IPS DF 6.9 (cell line): ENCODE data around the gene KIF14.
"Not testable (repeated sequence)": the region's sequence is repeated elsewhere in the genome, so short reads cannot be mapped to it uniquely, and the experiment has no call there.

ENCODE experiments used
- DNase-seq: peaks from one replicate; pipeline ENCODE4 v3.0.0-alpha.2; 2013; ENCODE audit warnings: low read depth, low spot score
- H3K27ac ChIP-seq: one replicate; pipeline ENCODE4 v1.5.1; 2013; ENCODE audit warnings: low read length, control low read depth
- H3K27me3 ChIP-seq: 2 replicates; pipeline ENCODE4 v1.6.1; 2013; ENCODE audit warnings: mild to moderate bottlenecking, low read length; ENCODE audit not compliant: control insufficient read depth, insufficient read depth
- H3K36me3 ChIP-seq: 2 replicates; pipeline ENCODE4 v1.6.1; 2013; ENCODE audit warnings: low read length; ENCODE audit not compliant: control insufficient read depth, insufficient read depth
- H3K4me1 ChIP-seq: 2 replicates; pipeline ENCODE4 v1.6.1; 2013; ENCODE audit warnings: low read length; ENCODE audit not compliant: control insufficient read depth, insufficient read depth
- H3K4me3 ChIP-seq: 2 replicates; pipeline ENCODE4 v1.5.1; 2013; ENCODE audit warnings: mild to moderate bottlenecking, low read length
- H3K9me3 ChIP-seq: 2 replicates; pipeline ENCODE4 v1.6.1; 2013; ENCODE audit warnings: low read length, inconsistent platforms; ENCODE audit not compliant: control insufficient read depth, insufficient read depth
- WGBS: extraction: QIAGEN DNeasy Blood & Tissue Kit; methylation state at CpG from one replicate; pipeline ENCODE4 v1.1.7; 2013; ENCODE audit warnings: mixed read lengths, missing lambda C conversion rate; ENCODE audit not compliant: insufficient read length, insufficient coverage; 5-methylcytosine and 5-hydroxymethylcytosine counted together

The KIF14 gene

DNA sequence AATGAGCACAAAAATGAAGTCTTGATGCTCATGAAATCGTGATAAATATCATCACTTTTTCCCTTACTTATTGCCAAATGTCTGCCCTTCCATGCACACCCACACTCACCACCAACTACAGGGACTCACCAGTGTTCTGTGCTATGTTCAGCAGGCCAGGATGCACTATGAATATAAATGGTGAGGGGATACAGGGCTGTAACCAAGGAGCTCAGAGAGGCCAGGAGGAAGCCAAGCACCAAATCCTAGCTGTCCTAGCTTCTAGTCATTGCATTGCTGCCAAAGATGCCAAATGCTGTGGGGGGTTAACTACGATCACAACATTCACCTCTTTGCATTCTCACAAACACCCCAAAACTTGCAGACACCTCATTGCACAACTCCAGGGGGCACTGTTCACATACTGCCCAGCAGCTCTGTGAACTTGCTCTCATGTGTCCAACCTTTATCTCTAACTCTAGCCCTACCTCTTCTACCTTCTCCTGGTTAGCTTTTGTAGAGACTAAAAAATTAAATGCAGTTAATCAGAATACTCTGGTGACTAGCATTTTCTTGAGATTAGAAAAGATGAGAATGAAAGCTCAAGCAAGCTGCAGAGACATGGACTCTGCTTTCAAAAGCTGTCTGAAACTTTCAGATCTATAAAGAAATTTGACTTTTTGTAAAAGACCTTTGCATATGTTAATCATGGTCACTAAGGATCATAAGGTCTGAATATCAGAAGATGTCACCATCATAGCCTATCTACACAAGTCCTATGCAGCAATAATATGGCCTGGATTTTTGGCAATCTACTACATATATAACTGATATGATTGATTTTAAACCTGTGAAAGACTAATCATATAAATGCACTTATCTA lies 13.9 kb upstream of the KIF14 start:
- no peak overlapping the region for H3K27ac ChIP-seq
- no peaks in the 10 kb centered on the region for H3K27me3 ChIP-seq
- no peaks in the 10 kb centered on the region; the same call in 1 of the 2 replicates for H3K9me3 ChIP-seq
- H3K4me3 ChIP-seq, result no peak overlapping the region
- DNase-seq, result no peak
- WGBS, result no CpG with 5 or more reads among the region's 2 CpGs
- H3K36me3 ChIP-seq, result no peaks in the 10 kb centered on the region
- no peaks in the 10 kb centered on the region; the same call in 1 of the 2 replicates for H3K4me1 ChIP-seq

DNA sequence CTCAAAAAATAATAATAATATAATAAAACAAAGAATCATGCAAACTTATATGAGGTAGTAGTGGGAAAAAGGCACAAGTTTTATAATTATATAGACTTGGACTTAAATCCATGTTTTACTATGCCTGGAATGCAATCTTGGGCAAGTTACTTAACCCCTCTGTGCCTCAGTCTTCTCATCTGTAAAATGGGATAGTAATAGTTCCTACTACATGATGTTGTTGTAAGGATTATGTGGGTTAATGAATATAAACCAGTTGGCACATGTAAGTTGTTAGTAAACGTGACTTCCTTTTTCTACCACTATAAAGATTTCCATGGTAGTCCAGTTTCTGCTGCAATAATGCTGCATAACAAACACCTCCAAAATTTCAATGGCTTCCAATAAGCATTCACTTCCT lies 10.8 kb upstream of the KIF14 start:
- Histone ChIP-seq H3K4me1 (no peaks in the 10 kb centered on the region; the same call in 1 of the 2 replicates), H3K27me3 (no peaks in the 10 kb centered on the region), H3K4me3 (no peak overlapping the region), H3K27ac (no peak overlapping the region), H3K36me3 (no peaks in the 10 kb centered on the region), H3K9me3 (no peaks in the 10 kb centered on the region; the same call in none of the 2 replicates)
- no CpG with 5 or more reads among the region's 1 CpG for WGBS
- DNase-seq, result no peak

DNA sequence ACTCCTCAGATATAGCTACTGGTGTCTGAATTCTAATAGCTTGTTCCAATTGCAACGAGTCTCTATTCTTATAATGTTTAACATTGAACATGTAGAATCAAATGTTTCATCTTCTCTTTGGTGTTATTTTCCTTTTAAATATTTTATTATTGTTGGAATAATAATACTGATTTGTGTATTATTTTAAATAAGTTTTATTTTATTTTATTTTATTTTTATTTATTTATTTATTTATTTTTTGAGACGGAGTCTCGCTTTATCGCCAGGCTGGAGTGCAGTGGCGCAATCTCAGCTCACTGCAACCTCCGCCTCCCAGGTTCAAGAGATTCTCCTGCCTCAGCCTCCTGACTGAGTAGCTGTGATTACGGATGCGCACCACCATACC lies 10.0 kb upstream of the KIF14 start:
- not testable (repeated sequence) for H3K27ac ChIP-seq, H3K36me3 ChIP-seq, H3K4me3 ChIP-seq, H3K27me3 ChIP-seq, H3K9me3 ChIP-seq, DNase-seq, H3K4me1 ChIP-seq
- no CpG with 5 or more reads among the region's 8 CpGs for WGBS

DNA sequence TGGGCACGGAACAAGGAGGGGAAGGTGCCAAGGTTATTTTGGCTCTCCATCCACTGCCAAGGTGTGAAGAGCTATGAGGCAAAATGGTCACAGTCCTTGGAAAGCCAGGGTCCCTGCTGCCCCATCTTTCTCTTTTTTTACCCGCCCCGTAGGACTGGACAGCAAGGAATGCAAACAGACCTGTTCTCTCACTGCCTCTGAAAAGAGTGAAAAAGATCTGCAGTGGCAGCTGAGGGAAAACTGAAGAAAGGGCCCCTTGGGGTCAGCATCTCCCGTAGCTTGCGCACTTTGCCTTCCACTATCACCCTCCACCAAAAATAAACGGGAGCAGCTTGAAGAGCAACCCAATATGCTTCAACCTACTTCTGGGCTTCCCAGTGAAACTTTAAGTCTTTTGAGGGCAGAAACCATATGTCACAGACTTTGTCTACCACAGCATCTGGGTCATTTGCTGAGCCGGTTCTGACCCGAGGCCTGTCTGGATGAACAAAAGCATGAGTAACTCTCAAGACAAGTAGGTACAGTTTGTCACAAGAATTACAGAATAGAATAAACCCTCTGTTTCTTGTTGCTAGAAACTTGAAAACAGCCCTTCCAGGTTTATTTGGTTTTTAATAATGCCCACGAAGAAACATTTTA lies 9.4 kb upstream of the KIF14 start:
- WGBS, result no CpG with 5 or more reads among the region's 9 CpGs
- Histone ChIP-seq H3K9me3 (no peaks in the 10 kb centered on the region; the same call in none of the 2 replicates), H3K4me3 (no peak overlapping the region), H3K4me1 (no peaks in the 10 kb centered on the region; the same call in 1 of the 2 replicates), H3K27ac (no peak overlapping the region), H3K36me3 (no peaks in the 10 kb centered on the region), H3K27me3 (no peaks in the 10 kb centered on the region)
- DNase-seq, result no peak

DNA sequence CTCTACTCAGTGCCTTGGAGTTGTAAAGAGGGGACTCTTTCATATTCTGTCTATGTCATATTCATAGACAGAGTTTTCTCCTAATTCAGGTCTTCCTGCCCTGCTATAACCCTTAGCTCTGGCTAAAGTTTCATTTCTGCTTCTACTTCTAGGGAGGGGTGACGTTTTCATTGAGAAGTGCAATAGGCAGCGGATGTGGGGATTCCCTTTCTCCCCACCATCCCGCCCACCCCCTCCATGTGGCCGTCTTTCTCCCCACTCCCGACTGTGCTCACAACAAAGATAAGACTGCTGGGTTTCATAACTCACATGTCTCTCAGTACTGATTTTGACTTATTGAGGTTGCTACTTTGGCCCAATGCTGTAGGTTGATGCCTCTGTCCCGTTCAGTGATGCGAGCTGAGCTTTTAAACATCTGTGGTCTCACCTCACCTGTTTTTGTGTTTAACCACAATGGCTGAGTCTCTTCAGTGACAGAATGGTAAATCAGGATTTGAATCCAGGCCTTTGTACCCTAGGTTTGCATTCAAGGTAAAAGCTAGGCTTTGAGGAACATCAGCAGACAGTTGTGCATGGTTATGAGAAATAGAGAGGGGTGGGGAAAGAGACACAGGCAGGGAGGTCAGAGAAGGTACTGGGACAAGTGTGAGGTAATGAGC lies 7.8 kb upstream of the KIF14 start:
- H3K9me3 ChIP-seq, result no peaks in the 10 kb centered on the region; the same call in 1 of the 2 replicates
- H3K27me3 ChIP-seq, result no peaks in the 10 kb centered on the region
- H3K4me1 ChIP-seq, result no peaks in the 10 kb centered on the region
- WGBS, result no CpG with 5 or more reads among the region's 7 CpGs
- DNase-seq, result no peak
- no peak overlapping the region for H3K27ac ChIP-seq
- no peaks in the 10 kb centered on the region for H3K36me3 ChIP-seq
- H3K4me3 ChIP-seq, result no peak overlapping the region

DNA sequence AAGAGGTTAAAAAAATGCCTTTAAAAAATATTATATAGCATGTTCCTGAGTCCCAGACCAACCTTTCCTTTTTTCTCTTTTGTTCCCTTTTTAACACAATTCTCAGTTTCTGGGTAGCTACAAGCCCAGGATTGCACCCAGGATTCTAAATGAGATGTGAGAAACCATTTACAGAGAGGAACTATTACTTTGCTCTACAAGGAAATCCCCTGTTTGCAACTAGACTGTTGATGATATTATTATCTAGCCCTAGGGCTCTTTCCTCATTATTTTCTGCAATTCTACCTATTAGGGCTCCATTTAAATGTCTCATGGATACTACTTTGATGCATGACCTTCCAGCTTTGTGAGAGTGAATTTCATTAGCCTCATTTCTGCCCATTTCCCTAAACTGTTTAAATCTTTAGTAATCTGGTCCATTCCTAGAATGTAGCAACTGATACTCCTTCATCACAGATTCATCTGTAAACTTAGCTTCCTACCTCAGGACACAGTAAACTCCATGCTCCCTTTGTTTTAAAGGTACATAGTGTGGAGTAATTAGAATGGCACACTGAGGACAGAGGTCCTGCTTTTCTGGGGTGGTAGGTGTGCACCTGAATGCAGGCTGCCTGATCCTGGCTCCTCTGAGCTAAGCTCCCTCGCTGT lies 7.1 kb upstream of the KIF14 start:
- Histone ChIP-seq H3K27me3 (no peaks in the 10 kb centered on the region), H3K4me1 (no peaks in the 10 kb centered on the region), H3K9me3 (no peaks in the 10 kb centered on the region; the same call in 1 of the 2 replicates), H3K36me3 (no peaks in the 10 kb centered on the region), H3K4me3 (no peak overlapping the region), H3K27ac (no peak overlapping the region)
- no peak for DNase-seq
- no CpG with 5 or more reads among the region's 1 CpG for WGBS

DNA sequence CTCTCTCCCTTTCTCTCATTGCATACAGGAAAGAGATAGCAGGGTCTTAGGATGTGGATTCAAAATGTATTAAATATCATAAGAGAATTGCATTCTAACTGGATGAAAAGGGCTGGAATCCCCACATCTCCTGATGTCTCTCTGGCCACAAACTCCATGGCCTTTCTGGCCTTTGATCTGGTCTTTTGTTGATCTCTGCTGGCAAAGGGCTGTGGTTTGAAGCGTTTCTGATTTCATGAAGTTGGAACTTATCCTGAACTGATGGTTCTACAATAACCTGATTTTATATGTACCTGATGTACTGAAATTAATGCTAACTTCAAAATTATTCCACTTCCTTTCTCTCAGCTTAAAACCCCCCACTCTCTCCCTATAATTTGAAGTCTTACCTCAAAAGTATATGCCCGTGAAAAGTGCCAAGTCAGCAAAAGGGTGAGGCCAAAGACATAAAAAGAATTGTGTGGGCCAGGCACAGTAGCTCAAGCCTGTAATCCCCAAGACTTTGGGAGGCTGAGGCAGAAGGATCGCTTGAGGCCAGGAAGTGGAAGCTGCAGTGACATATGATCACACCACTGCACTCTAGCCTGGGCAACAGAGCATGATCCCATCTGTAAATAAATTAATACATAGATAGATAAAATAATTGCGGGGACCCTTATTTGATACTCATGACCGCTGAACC lies 6.4 kb upstream of the KIF14 start:
- no peaks in the 10 kb centered on the region for H3K27me3 ChIP-seq
- no CpG with 5 or more reads among the region's 5 CpGs for WGBS
- no peak for DNase-seq
- no peaks in the 10 kb centered on the region for H3K4me1 ChIP-seq
- no peak overlapping the region for H3K27ac ChIP-seq
- H3K9me3 ChIP-seq, result no peaks in the 10 kb centered on the region; the same call in 1 of the 2 replicates
- H3K4me3 ChIP-seq, result no peak overlapping the region
- H3K36me3 ChIP-seq, result no peaks in the 10 kb centered on the region

DNA sequence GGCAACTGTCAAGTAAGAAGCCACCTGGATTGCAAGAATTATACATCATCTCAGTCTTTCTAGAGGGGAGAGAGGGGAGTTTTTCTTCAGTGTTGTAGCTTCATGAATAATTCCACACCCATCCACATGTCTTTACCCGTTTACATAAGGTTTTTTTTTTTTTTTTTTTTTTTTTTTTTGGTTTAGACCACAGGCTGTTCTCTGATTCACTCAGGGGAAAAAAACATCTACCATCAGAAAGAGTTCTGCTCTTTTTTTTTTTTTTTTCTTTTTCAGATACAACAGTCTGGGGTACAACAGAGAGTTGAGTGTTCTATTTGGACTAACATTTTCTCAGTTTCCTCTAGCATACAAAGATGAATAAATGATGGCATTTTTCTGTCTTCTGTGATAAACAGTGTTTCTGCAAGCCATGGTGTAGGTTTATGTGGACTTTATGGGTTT lies 4.9 kb upstream of the KIF14 start:
- Histone ChIP-seq H3K27ac (no peak overlapping the region), H3K9me3 (no peaks in the 10 kb centered on the region; the same call in 1 of the 2 replicates), H3K4me3 (no peak overlapping the region), H3K36me3 (no peaks in the 10 kb centered on the region), H3K27me3 (no peaks in the 10 kb centered on the region), H3K4me1 (no peaks in the 10 kb centered on the region)
- WGBS, result no CpG with 5 or more reads among the region's 1 CpG
- no peak for DNase-seq

DNA sequence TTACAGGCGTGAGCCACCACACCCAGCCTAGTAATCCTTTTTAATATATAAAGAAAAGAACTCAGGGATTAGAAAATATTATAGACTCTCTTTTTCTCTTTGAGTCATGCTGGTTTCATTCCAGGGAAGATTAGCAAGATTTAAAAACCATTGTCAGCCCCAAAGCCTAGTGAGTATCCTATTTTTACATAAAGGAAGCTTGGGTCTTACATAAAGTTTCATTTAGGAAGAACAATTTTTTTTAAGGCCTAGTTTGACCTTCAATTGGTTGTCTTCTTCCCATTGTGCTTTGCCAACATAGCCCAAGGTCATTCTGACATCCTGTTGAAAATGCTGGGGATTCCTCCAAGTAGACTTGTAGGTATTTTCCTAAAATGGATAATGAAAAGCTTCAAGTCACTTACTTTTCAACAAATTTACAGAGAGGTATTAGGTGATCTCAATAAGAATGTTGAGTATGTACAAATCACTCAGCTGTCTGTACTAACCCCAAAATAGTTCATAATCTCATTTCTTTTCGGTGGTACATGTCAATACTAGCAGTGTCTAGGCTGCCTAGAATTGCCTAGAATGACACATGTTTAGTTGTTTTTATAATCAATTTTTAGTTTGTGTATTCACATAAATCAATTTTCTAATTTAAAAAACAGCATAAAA lies 4.3 kb upstream of the KIF14 start:
- no peaks in the 10 kb centered on the region for H3K36me3 ChIP-seq
- DNase-seq, result no peak
- H3K27me3 ChIP-seq, result no peaks in the 10 kb centered on the region
- no peaks in the 10 kb centered on the region; the same call in 1 of the 2 replicates for H3K9me3 ChIP-seq
- H3K27ac ChIP-seq, result no peak overlapping the region
- H3K4me1 ChIP-seq, result no peaks in the 10 kb centered on the region
- no peak overlapping the region for H3K4me3 ChIP-seq
- WGBS, result no CpG with 5 or more reads among the region's 2 CpGs
